ENCODE measurements around the gene ETFBKMT.
A peak's percentile ranks its signal among the peaks of the same experiment; 100 is the strongest.
"Not testable (repeated sequence)": the region's sequence is repeated elsewhere in the genome, so short reads cannot be mapped to it uniquely, and the experiment has no call there.

ETFBKMT gene

DNA sequence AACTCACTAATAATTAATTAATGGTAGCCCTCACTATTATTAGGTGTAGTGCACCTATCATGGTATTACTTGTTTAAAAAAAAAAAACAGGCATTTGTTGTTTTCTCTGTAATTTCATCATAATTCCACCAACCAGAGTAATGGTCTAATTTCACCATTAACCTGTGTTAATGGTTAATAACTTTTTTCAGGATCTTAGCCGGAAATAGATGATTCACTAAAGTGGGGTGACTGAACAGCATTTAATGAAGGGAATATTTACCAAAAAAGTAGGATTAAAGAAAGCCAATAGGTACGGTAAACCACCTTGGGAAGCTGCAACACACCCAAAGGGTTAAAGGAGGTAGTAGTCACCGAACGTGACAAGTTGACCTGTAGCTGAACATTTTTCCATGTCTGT lies 13.0 kb downstream of the ETFBKMT start:
- CTCF ChIA-PET: interaction anchor here (1.5 to 3.5 kb wide), 2 partner anchors 9 to 19 kb away, joined by 3 to 10 read pairs; no protein-coding TSS in a partner anchor
- Histone ChIP-seq H3K27me3 (replicated peaks in 2 of 5; ENCODE audit: control insufficient read depth in 4 of 5, insufficient read depth in 5 of 5, low read length in 4 of 5) (no peaks in the 10 kb centered on the region), H3K36me3 (ENCODE audit: control insufficient read depth in 4 of 4, insufficient read depth in 4 of 4, low read length in 3 of 4) (peaks cover 0 to 6% (median under 1%) of the 10 kb centered on the region in 4 experiments), H3K4me1 (ENCODE audit: control extremely low read depth in 1 of 4, control insufficient read depth in 4 of 4, insufficient read depth in 4 of 4, low read length in 3 of 4) (no peaks in the 10 kb centered on the region), H3K9me3 (ENCODE audit: control extremely low read depth in 1 of 5, control insufficient read depth in 4 of 5, insufficient read depth in 2 of 5, low read depth in 1 of 5, low read length in 4 of 5) (peaks cover 0 to 8% (median 3%) of the 10 kb centered on the region in 5 experiments), H3K27ac (ENCODE audit: insufficient read depth in 1 of 2, low read depth in 1 of 2, low read length in 2 of 2, poor library complexity in 1 of 2, severe bottlenecking in 2 of 2) (no peak overlapping the region), H3K4me3 (ENCODE audit: control insufficient read depth in 1 of 7, extremely low read depth in 1 of 7, insufficient read depth in 4 of 7, low read depth in 2 of 7, low read length in 6 of 7) (no peak overlapping the region)
- POLR2A ChIA-PET: no interaction called here
- WGBS (ENCODE audit: insufficient coverage): 83% methylated on average over 1 of the region's 4 CpGs
- DNase-seq: no peak

DNA sequence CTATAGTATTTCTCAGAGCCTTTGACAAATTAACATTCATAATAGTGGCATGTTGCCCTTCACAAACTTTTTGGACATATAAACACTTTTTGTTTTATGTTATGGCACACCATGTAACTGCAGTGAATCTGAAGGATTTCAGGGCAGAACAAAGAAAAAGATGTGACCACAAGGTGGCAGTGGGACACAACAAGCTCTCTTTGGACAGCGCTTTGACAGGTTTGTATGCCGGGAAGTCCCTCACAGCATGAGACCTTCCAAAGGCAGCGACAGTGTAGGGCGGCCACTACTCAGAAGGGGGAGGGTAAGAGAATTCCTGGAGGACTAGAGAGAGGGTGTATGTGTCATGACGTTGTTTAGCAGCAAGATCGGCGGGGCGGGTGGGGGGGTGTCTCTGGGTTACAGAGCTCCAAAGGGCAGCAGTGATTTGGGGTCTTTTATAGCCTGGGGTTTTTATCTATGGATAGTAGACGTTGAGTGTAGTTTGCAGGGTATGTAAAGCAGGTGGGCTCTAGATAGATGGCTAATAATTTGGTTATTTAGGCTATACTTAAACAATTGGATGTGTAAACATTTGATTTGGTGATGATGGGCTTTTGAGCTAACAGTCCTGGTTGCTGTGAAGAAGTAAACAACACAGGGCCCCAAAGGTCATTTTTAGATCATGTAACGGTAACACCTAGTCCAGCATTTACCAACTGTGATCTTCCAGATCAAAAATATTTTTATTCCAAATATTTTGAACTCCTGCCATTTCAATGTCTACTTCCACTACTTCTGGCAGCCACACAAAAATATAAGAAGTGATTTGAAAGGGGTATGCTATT lies 22.9 kb downstream of the ETFBKMT start:
- no peaks in the 10 kb centered on the region for H3K27me3 ChIP-seq (replicated peaks in 2 of 5; ENCODE audit: control insufficient read depth in 4 of 5, insufficient read depth in 5 of 5, low read length in 4 of 5)
- H3K27ac ChIP-seq (ENCODE audit: insufficient read depth in 1 of 2, low read depth in 1 of 2, low read length in 2 of 2, poor library complexity in 1 of 2, severe bottlenecking in 2 of 2): no peak overlapping the region
- H3K4me3 ChIP-seq (ENCODE audit: control insufficient read depth in 1 of 7, extremely low read depth in 1 of 7, insufficient read depth in 4 of 7, low read depth in 2 of 7, low read length in 6 of 7): no peak overlapping the region
- 83% methylated on average over 7 of the region's 10 CpGs for WGBS (ENCODE audit: insufficient coverage)
- peaks cover 0 to 27% (median 16%) of the 10 kb centered on the region in 5 experiments for H3K9me3 ChIP-seq (ENCODE audit: control extremely low read depth in 1 of 5, control insufficient read depth in 4 of 5, insufficient read depth in 2 of 5, low read depth in 1 of 5, low read length in 4 of 5)
- peak; percentile 88 to 94 (median 91) for DNase-seq
- peaks cover 0 to 11% (median 6%) of the 10 kb centered on the region in 4 experiments for H3K4me1 ChIP-seq (ENCODE audit: control extremely low read depth in 1 of 4, control insufficient read depth in 4 of 4, insufficient read depth in 4 of 4, low read length in 3 of 4)
- CTCF ChIA-PET: interaction anchor here (0.6 to 2.8 kb wide), 13 partner anchors 10 to 626 kb away, joined by 3 to 11 read pairs (median 4); partner anchors contain the start of gene AMN1
- peaks cover 0 to 12% (median 0%) of the 10 kb centered on the region in 4 experiments for H3K36me3 ChIP-seq (ENCODE audit: control insufficient read depth in 4 of 4, insufficient read depth in 4 of 4, low read length in 3 of 4)
- POLR2A ChIA-PET: no interaction called here

- Histone ChIP-seq H3K4me1 (ENCODE audit: control extremely low read depth in 1 of 4, control insufficient read depth in 4 of 4, insufficient read depth in 4 of 4, low read length in 3 of 4) (peaks cover 0 to 16% (median 7%) of the 10 kb centered on the region in 4 experiments), H3K36me3 (ENCODE audit: control insufficient read depth in 4 of 4, insufficient read depth in 4 of 4, low read length in 3 of 4) (peaks cover 0 to 16% (median 1%) of the 10 kb centered on the region in 4 experiments), H3K9me3 (ENCODE audit: control extremely low read depth in 1 of 5, control insufficient read depth in 4 of 5, insufficient read depth in 2 of 5, low read depth in 1 of 5, low read length in 4 of 5) (peaks cover 0 to 30% (median 16%) of the 10 kb centered on the region in 5 experiments), H3K27me3 (replicated peaks in 2 of 5; ENCODE audit: control insufficient read depth in 4 of 5, insufficient read depth in 5 of 5, low read length in 4 of 5) (no peaks in the 10 kb centered on the region), H3K4me3 (ENCODE audit: control insufficient read depth in 1 of 7, extremely low read depth in 1 of 7, insufficient read depth in 4 of 7, low read depth in 2 of 7, low read length in 6 of 7) (peak overlapping the region in 1 of 7 experiments; percentile 11), H3K27ac (ENCODE audit: insufficient read depth in 1 of 2, low read depth in 1 of 2, low read length in 2 of 2, poor library complexity in 1 of 2, severe bottlenecking in 2 of 2) (no peak overlapping the region)
- ChIA-PET CTCF (interaction anchor here (0.6 to 1.4 kb wide), 3 partner anchors 11 to 30 kb away, joined by 3 to 4 read pairs (median 3); no protein-coding TSS in a partner anchor), POLR2A (no interaction called here)
- DNase-seq: no peak
- WGBS (ENCODE audit: insufficient coverage): 100% methylated on average over 1 of the region's 3 CpGs
Measured at GRCh38 chr12:31685801-31686200, 26.3 kb downstream of the ETFBKMT start.

DNA sequence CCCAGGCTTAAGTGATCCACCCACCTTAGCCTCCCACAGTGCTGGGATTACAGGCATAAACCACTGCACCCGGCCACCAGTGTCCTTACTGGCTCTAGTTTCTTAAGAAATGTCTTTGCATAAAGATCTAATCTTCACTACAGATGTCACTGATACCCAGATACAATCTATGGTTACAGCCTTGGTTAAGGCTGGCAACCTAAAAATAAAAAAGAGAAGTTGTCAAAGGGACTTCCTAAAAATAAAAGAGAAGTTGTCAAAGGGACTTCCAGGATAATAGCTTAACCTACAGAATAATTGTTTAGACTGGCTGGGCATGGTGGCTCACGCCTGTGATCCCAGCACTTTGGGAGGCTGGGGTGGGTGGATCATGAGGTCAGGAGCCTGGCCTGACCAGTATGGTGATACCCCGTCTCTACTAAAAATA lies 27.6 kb downstream of the ETFBKMT start:
- peak; percentile 67 to 93 (median 88) for DNase-seq
- Histone ChIP-seq H3K4me3 (ENCODE audit: control insufficient read depth in 1 of 7, extremely low read depth in 1 of 7, insufficient read depth in 4 of 7, low read depth in 2 of 7, low read length in 6 of 7) (peak overlapping the region in 1 of 7 experiments; percentile 18), H3K9me3 (ENCODE audit: control extremely low read depth in 1 of 5, control insufficient read depth in 4 of 5, insufficient read depth in 2 of 5, low read depth in 1 of 5, low read length in 4 of 5) (peaks cover 0 to 30% (median 16%) of the 10 kb centered on the region in 5 experiments), H3K4me1 (ENCODE audit: control extremely low read depth in 1 of 4, control insufficient read depth in 4 of 4, insufficient read depth in 4 of 4, low read length in 3 of 4) (peaks cover 0 to 16% (median 7%) of the 10 kb centered on the region in 4 experiments), H3K36me3 (ENCODE audit: control insufficient read depth in 4 of 4, insufficient read depth in 4 of 4, low read length in 3 of 4) (peaks cover 0 to 16% (median 1%) of the 10 kb centered on the region in 4 experiments), H3K27me3 (replicated peaks in 2 of 5; ENCODE audit: control insufficient read depth in 4 of 5, insufficient read depth in 5 of 5, low read length in 4 of 5) (no peaks in the 10 kb centered on the region), H3K27ac (ENCODE audit: insufficient read depth in 1 of 2, low read depth in 1 of 2, low read length in 2 of 2, poor library complexity in 1 of 2, severe bottlenecking in 2 of 2) (no peak overlapping the region)
- CTCF ChIA-PET: interaction anchor here (0.8 to 1.5 kb wide), 5 partner anchors 18 to 619 kb away, joined by 3 to 5 read pairs (median 4); no protein-coding TSS in a partner anchor
- 0% methylated on average over 1 of the region's 3 CpGs for WGBS (ENCODE audit: insufficient coverage)
- POLR2A ChIA-PET: no interaction called here

GRCh38 chr12:31689921-31690320 lies 30.4 kb downstream of the ETFBKMT start:
- WGBS (ENCODE audit: insufficient coverage): 100% methylated on average over 1 of the region's 3 CpGs
- H3K27me3 ChIP-seq (replicated peaks in 2 of 5; ENCODE audit: control insufficient read depth in 4 of 5, insufficient read depth in 5 of 5, low read length in 4 of 5); POLR2A ChIA-PET; H3K4me3 ChIP-seq (ENCODE audit: control insufficient read depth in 1 of 7, extremely low read depth in 1 of 7, insufficient read depth in 4 of 7, low read depth in 2 of 7, low read length in 6 of 7); H3K27ac ChIP-seq (ENCODE audit: insufficient read depth in 1 of 2, low read depth in 1 of 2, low read length in 2 of 2, poor library complexity in 1 of 2, severe bottlenecking in 2 of 2); H3K9me3 ChIP-seq (ENCODE audit: control extremely low read depth in 1 of 5, control insufficient read depth in 4 of 5, insufficient read depth in 2 of 5, low read depth in 1 of 5, low read length in 4 of 5); DNase-seq: not testable (repeated sequence)
- peaks cover 0 to 13% (median 3%) of the 10 kb centered on the region in 4 experiments for H3K36me3 ChIP-seq (ENCODE audit: control insufficient read depth in 4 of 4, insufficient read depth in 4 of 4, low read length in 3 of 4)
- CTCF ChIA-PET: interaction anchor here (1.6 kb wide), 1 partner anchor 43 kb away, joined by 4 read pairs; no protein-coding TSS in a partner anchor
- peaks cover 0 to 16% (median 7%) of the 10 kb centered on the region in 4 experiments for H3K4me1 ChIP-seq (ENCODE audit: control extremely low read depth in 1 of 4, control insufficient read depth in 4 of 4, insufficient read depth in 4 of 4, low read length in 3 of 4)

- Histone ChIP-seq H3K27me3 (replicated peaks in 2 of 5; ENCODE audit: control insufficient read depth in 4 of 5, insufficient read depth in 5 of 5, low read length in 4 of 5) (no peaks in the 10 kb centered on the region), H3K27ac (ENCODE audit: insufficient read depth in 1 of 2, low read depth in 1 of 2, low read length in 2 of 2, poor library complexity in 1 of 2, severe bottlenecking in 2 of 2) (no peak overlapping the region), H3K4me3 (ENCODE audit: control insufficient read depth in 1 of 7, extremely low read depth in 1 of 7, insufficient read depth in 4 of 7, low read depth in 2 of 7, low read length in 6 of 7) (no peak overlapping the region), H3K9me3 (ENCODE audit: control extremely low read depth in 1 of 5, control insufficient read depth in 4 of 5, insufficient read depth in 2 of 5, low read depth in 1 of 5, low read length in 4 of 5) (peaks cover 0 to under 1% (median 0%) of the 10 kb centered on the region in 5 experiments), H3K4me1 (ENCODE audit: control extremely low read depth in 1 of 4, control insufficient read depth in 4 of 4, insufficient read depth in 4 of 4, low read length in 3 of 4) (no peaks in the 10 kb centered on the region), H3K36me3 (ENCODE audit: control insufficient read depth in 4 of 4, insufficient read depth in 4 of 4, low read length in 3 of 4) (peaks cover 0 to 11% (median 5%) of the 10 kb centered on the region in 4 experiments)
- POLR2A ChIA-PET: no interaction called here
- CTCF ChIA-PET: interaction anchor here (0.6 to 2.0 kb wide), 3 partner anchors 11 to 360 kb away, joined by 4 to 11 read pairs (median 4); no protein-coding TSS in a partner anchor
- DNase-seq: peak; percentile 21 to 45 (median 23)
Measured at GRCh38 chr12:31702047-31702446, 42.6 kb downstream of the ETFBKMT start.
